Astrocyte (in vitro differentiated cells and primary cell): ENCODE measurements around the gene PRKACA. TPM values are rescaled to one million over a fixed set of nuclear protein-coding genes. Genes with fewer than 3 reads are reported as not detected.

Experiments
- DNase-seq: peaks from one replicate; pipeline ENCODE4 v3.0.0-alpha.2; 2010; ENCODE audit warnings: low read depth
- FAIRE-seq: peaks from 2 replicates; lab custom pipeline; 2011; peaks lifted over from hg19 to GRCh38; lab: Jason Lieb, UNC
- H2AFZ ChIP-seq: 2 replicates; pipeline ENCODE4 v1.6.0; 2012; ENCODE audit warnings: low read depth, low read length, inconsistent platforms
- H3K27ac ChIP-seq: 2 replicates; pipeline ENCODE4 v1.5.1; 2011; ENCODE audit warnings: low read depth, low read length, inconsistent platforms
- H3K27me3 ChIP-seq: 2 replicates; pipeline ENCODE4 v1.6.0; 2011; ENCODE audit warnings: low read length, inconsistent platforms; ENCODE audit not compliant: insufficient read depth
- H3K36me3 ChIP-seq: 2 replicates; pipeline ENCODE4 v1.5.1; 2011; ENCODE audit warnings: low read length, inconsistent platforms; ENCODE audit not compliant: insufficient read depth
- H3K4me1 ChIP-seq: 2 replicates; pipeline ENCODE4 v1.5.1; 2011; ENCODE audit warnings: low read length, inconsistent platforms; ENCODE audit not compliant: insufficient read depth
- H3K4me2 ChIP-seq: 2 replicates; pipeline ENCODE4 v1.6.0; 2012; ENCODE audit warnings: low read length, inconsistent platforms
- H3K4me3 ChIP-seq: 2 replicates; pipeline ENCODE4 v1.5.1; 2011; ENCODE audit warnings: low read depth, mild to moderate bottlenecking, low read length, inconsistent platforms; ENCODE audit not compliant: insufficient read depth
- H3K79me2 ChIP-seq: 2 replicates; pipeline ENCODE4 v1.6.0; 2012; ENCODE audit warnings: mild to moderate bottlenecking, low read length, inconsistent platforms; ENCODE audit not compliant: insufficient read depth
- H3K9ac ChIP-seq: 2 replicates; pipeline ENCODE4 v1.6.0; 2012; ENCODE audit warnings: mild to moderate bottlenecking, low read length, inconsistent platforms
- H3K9me3 ChIP-seq: 2 replicates; pipeline ENCODE4 v1.5.1; 2012; ENCODE audit warnings: low read depth, mild to moderate bottlenecking, low read length, inconsistent platforms; ENCODE audit not compliant: insufficient read depth
- H4K20me1 ChIP-seq: 2 replicates; pipeline ENCODE4 v1.6.0; 2012; ENCODE audit warnings: low read length, inconsistent platforms; ENCODE audit not compliant: insufficient read depth
- H3K27ac Mint-ChIP-seq: one replicate; pipeline ENCODE4 v1.8.0; 2021; ENCODE audit warnings: mild to moderate bottlenecking, mixed read lengths; ENCODE audit not compliant: unreplicated experiment
- H3K27me3 Mint-ChIP-seq: one replicate; pipeline ENCODE4 v1.8.0; 2021; ENCODE audit warnings: low read depth, mixed read lengths; ENCODE audit not compliant: unreplicated experiment
- H3K36me3 Mint-ChIP-seq: one replicate; pipeline ENCODE4 v1.8.0; 2021; ENCODE audit warnings: low read depth, mixed read lengths; ENCODE audit not compliant: unreplicated experiment
- H3K4me1 Mint-ChIP-seq: one replicate; pipeline ENCODE4 v1.8.0; 2021; ENCODE audit warnings: low read depth, mixed read lengths; ENCODE audit not compliant: unreplicated experiment
- H3K4me3 Mint-ChIP-seq: one replicate; pipeline ENCODE4 v1.8.0; 2021; ENCODE audit warnings: mild to moderate bottlenecking, moderate library complexity, mixed read lengths; ENCODE audit not compliant: unreplicated experiment
- H3K9me3 Mint-ChIP-seq: one replicate; pipeline ENCODE4 v1.8.0; 2021; ENCODE audit warnings: mild to moderate bottlenecking, mixed read lengths; ENCODE audit not compliant: unreplicated experiment
- CTCF ChIP-seq: IDR thresholded peaks from 2 replicates; pipeline ENCODE4 v1.5.1; 2011; ENCODE audit warnings: low read depth, mild to moderate bottlenecking, inconsistent platforms, low read length, moderate library complexity; ENCODE audit not compliant: insufficient read depth
- EZH2 ChIP-seq: IDR thresholded peaks from 2 replicates; pipeline ENCODE4 v1.6.1; 2012; ENCODE audit warnings: mild to moderate bottlenecking, low read length, inconsistent platforms; ENCODE audit not compliant: insufficient read depth
- total RNA-seq: library from RNA; stranded (reverse); gene quantifications from 2 replicates; pipeline ENCODE4 v1.2.1, GENCODE V29; 2021

The PRKACA gene
- total RNA-seq, 1 donor from 2014 or later, result 80.5 TPM

DNA sequence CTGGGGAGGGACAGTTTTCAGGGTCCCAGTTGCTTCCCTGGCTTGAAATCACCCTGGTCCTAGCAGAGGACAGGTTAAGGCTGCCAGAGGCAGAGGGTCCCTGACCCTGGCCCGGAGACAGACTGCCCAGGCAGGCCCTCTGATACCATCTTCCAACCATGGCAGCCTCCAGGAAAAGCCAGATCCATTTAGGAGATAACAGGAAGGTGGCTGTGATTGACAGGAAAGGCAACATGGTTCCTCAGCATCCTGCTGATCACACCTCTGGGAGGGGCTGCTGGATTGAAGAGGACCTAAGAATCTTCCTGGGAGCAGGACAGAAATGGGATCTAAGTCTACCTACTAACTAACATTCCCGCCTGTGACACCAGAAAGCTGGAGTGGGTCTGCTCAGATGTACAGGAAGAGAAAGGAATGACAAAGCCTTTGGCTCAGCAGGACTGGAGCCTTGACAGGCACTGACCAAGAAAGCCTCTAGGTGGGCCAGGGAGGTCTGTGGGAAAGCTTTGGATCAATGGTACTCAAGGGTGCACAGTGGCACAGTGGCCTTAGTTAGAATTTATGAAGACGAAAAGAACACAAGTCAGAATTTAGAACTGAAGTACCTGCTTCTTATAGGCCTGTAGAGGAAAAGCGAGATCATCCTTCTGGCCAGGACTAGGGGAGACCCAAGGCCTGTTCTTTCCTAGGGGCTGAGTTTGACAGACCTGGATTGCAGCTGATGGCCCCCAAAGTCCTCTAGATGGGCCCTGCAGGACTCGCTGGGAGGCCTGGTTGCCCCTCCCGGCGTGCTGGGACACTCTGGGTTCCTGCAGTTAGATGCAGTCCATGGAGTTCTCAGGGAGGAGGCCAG, 2.3 kb upstream of the PRKACA start:
- Histone ChIP-seq H2AFZ (no peak overlapping the region), H3K9me3 (no peaks in the 10 kb centered on the region), H3K4me2 (no peak overlapping the region), H3K27me3 (no peaks in the 10 kb centered on the region), H3K9ac (no peak overlapping the region), H3K36me3 (no peaks in the 10 kb centered on the region), H3K79me2 (peaks cover 24% of the 10 kb centered on the region), H4K20me1 (peaks cover 21% of the 10 kb centered on the region), H3K4me1 (peaks cover 19% of the 10 kb centered on the region), H3K4me3 (no peak overlapping the region), H3K27ac (no peak overlapping the region)
- no peaks in the 10 kb centered on the region for H3K27me3 Mint-ChIP-seq
- peaks cover 19% of the 10 kb centered on the region for H3K4me1 Mint-ChIP-seq
- no peak for FAIRE-seq
- no peak for TF ChIP-seq CTCF
- no peak for TF ChIP-seq EZH2
- DNase-seq, result no peak
- no peaks in the 10 kb centered on the region for H3K36me3 Mint-ChIP-seq
- H3K4me3 Mint-ChIP-seq, result no peak overlapping the region
- no peak overlapping the region for H3K27ac Mint-ChIP-seq
- no peaks in the 10 kb centered on the region for H3K9me3 Mint-ChIP-seq

GRCh38 chr19:14119146-14119545, 1.6 kb upstream of the PRKACA start:
- Histone ChIP-seq H4K20me1 (peaks cover 27% of the 10 kb centered on the region), H3K9me3 (no peaks in the 10 kb centered on the region), H3K4me3 (no peak overlapping the region), H3K79me2 (peaks cover 31% of the 10 kb centered on the region), H2AFZ (peak overlapping the region; percentile 71), H3K27me3 (no peaks in the 10 kb centered on the region), H3K36me3 (no peaks in the 10 kb centered on the region), H3K9ac (peak overlapping the region; percentile 79), H3K27ac (no peak overlapping the region), H3K4me1 (peaks cover 19% of the 10 kb centered on the region), H3K4me2 (peak overlapping the region; percentile 88)
- FAIRE-seq (no peak), DNase-seq (no peak)
- TF ChIP-seq CTCF, result no peak
- TF ChIP-seq EZH2, result no peak
- Mint-ChIP-seq H3K9me3 (no peaks in the 10 kb centered on the region), H3K27ac (no peak overlapping the region), H3K27me3 (no peaks in the 10 kb centered on the region), H3K4me1 (peaks cover 19% of the 10 kb centered on the region), H3K4me3 (peak overlapping the region; percentile 82), H3K36me3 (no peaks in the 10 kb centered on the region)
